K562 (cell line): ENCODE results near the gene PACRG.

Source experiments
- ATF2 ChIP-seq: sonication (generic); formaldehyde crosslinking; IDR thresholded peaks from 2 replicates; pipeline ENCODE4 v1.8.1; 2022; ENCODE audit warnings: missing genetic modification reagents
- C11orf30 ChIP-seq: fragments of 450-650 bp; IDR thresholded peaks from 2 replicates; pipeline ENCODE4 v1.6.1; 2016; ENCODE audit warnings: low read depth, mild to moderate bottlenecking
- JUND ChIP-seq, 2 experiments: IDR thresholded peaks; 2 replicates in 1 of 2; 3 replicates in 1 of 2; pipeline ENCODE4 v1.6.1; 2011; ENCODE audit warnings: borderline replicate concordance in 2 of 2, low read depth in 2 of 2, low read length in 2 of 2, improper control_type of control experiment in 1 of 2, missing biosample characterization in 1 of 2, missing genetic modification characterization in 1 of 2, missing genetic modification reagents in 1 of 2
- POLR2A ChIP-seq: fragments of 450-650 bp; conservative IDR thresholded peaks from 2 replicates; pipeline ENCODE4 v1.6.1; 2016
- RCOR1 ChIP-seq, 2 experiments: IDR thresholded peaks; 2 replicates each; pipeline ENCODE4 v1.6.1; 2012; ENCODE audit warnings: low read depth in 2 of 2, low read length in 2 of 2, borderline replicate concordance in 1 of 2, improper control_type of control experiment in 1 of 2
- USF2 ChIP-seq: sonication (generic); formaldehyde crosslinking; IDR thresholded peaks from 2 replicates; pipeline ENCODE4 v1.5.0; 2020; ENCODE audit warnings: missing genetic modification reagents
- ZKSCAN8 ChIP-seq: fragments of 200-800 bp; sonication (Bioruptor generic); IDR thresholded peaks from 2 replicates; pipeline ENCODE4 v1.6.1; 2016; ENCODE audit warnings: missing genetic modification characterization, missing compliant biosample characterization
- ZNF12 ChIP-seq: sonication (generic); formaldehyde crosslinking; IDR thresholded peaks from 2 replicates; pipeline ENCODE4 v1.4.0; 2020; ENCODE audit warnings: mild to moderate bottlenecking, missing genetic modification reagents
- ZNF311 ChIP-seq: fragments of 250-450 bp; sonication (Bioruptor Pico); IDR thresholded peaks from 2 replicates; pipeline ENCODE4 v1.4.0; 2020; ENCODE audit warnings: mild to moderate bottlenecking, moderate library complexity

DNA sequence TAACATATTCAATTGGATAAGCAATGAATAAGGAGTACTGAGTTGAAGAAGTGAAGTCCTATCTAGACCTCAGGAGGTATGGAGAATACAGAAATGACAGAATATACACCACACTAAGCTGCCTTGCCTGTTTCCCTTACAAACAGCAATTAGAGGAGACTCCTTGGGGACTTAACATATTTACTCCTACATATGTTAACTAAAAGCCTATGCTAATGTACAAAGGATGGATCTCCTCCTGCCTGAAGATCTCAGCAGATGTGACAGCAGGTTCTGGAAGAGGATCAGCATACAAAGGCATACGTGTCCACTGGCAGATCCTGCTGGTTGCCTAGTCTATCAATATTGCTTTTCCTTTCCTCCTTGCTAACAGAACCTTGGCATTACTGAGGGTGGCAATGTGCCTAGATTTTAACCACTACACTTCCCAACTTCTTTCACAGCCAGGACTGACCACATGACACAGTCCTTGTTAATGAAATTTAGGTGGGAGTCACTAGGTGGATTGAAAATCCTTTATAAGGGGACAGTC, 29.8 kb upstream of the PACRG start:
- no peak for TF ChIP-seq ATF2 (CRISPR knock-in tag)
- TF ChIP-seq RCOR1 (IDR thresholded peaks at IDR 0.05; ENCODE audit: borderline replicate concordance in 1 of 2, low read depth in 2 of 2, low read length in 2 of 2), result no peak
- no peak for TF ChIP-seq POLR2A
- no peak for TF ChIP-seq ZNF311 (CRISPR knock-in tag)
- no peak for TF ChIP-seq C11orf30
- no peak for TF ChIP-seq ZKSCAN8 (CRISPR knock-in tag)
- TF ChIP-seq JUND (IDR thresholded peaks at IDR 0.05; ENCODE audit: borderline replicate concordance, low read depth, low read length), result no peak
- no peak for TF ChIP-seq JUND (tag; IDR thresholded peaks at IDR 0.05; ENCODE audit: borderline replicate concordance, low read depth, low read length)
- no peak for TF ChIP-seq ZNF12 (CRISPR knock-in tag)
- TF ChIP-seq USF2, result no peak
